Smooth muscle cell (in vitro differentiated cells): ENCODE results near the gene BANK1. TPM values are rescaled to one million over a fixed set of nuclear protein-coding genes. Genes with fewer than 3 reads are reported as not detected.

ENCODE experiments used
- DNase-seq: peaks from one replicate; lab custom pipeline; 2025; ENCODE audit not compliant: unreplicated experiment; lab: John Stamatoyannopoulos, UW
- H2AFZ ChIP-seq: fragments of 200-600 bp; sonication (generic); 2 replicates; pipeline ENCODE4 v1.6.0; 2016; ENCODE audit warnings: antibody characterized with exemption, low read depth, mild to moderate bottlenecking
- H3F3A ChIP-seq: fragments of 200-600 bp; sonication (generic); 2 replicates; pipeline ENCODE4 v1.6.0; 2017; ENCODE audit warnings: antibody characterized with exemption, low read depth
- H3K27ac ChIP-seq: fragments of 200-600 bp; sonication (generic); 2 replicates; pipeline ENCODE4 v1.5.1; 2016; ENCODE audit warnings: low read depth, mild to moderate bottlenecking
- H3K27me3 ChIP-seq: fragments of 200-600 bp; sonication (generic); 2 replicates; pipeline ENCODE4 v1.6.1; 2016; ENCODE audit warnings: low read depth, mild to moderate bottlenecking
- H3K36me3 ChIP-seq: fragments of 200-600 bp; sonication (generic); 2 replicates; pipeline ENCODE4 v1.5.1; 2016; ENCODE audit warnings: low read depth
- H3K4me1 ChIP-seq: fragments of 200-600 bp; sonication (generic); 2 replicates; pipeline ENCODE4 v1.5.1; 2016; ENCODE audit warnings: low read depth
- H3K4me2 ChIP-seq: fragments of 200-600 bp; sonication (generic); 2 replicates; pipeline ENCODE4 v1.6.0; 2016; ENCODE audit warnings: mild to moderate bottlenecking
- H3K4me3 ChIP-seq: fragments of 200-600 bp; sonication (generic); 2 replicates; pipeline ENCODE4 v1.5.1; 2016; ENCODE audit warnings: mild to moderate bottlenecking
- H3K79me2 ChIP-seq: fragments of 200-600 bp; sonication (generic); 2 replicates; pipeline ENCODE4 v1.6.0; 2016; ENCODE audit warnings: low read depth, mild to moderate bottlenecking
- H3K9ac ChIP-seq: fragments of 200-600 bp; sonication (generic); 2 replicates; pipeline ENCODE4 v1.6.0; 2016; ENCODE audit warnings: low read depth
- H3K9me3 ChIP-seq: fragments of 200-600 bp; sonication (generic); replicated peaks from 2 replicates; pipeline ENCODE4 v1.5.1; 2016; ENCODE audit warnings: low read depth
- H4K20me1 ChIP-seq: fragments of 200-600 bp; sonication (generic); 2 replicates; pipeline ENCODE4 v1.6.0; 2016; ENCODE audit warnings: low read depth
- WGBS: methylation state at CpG from one replicate; pipeline ENCODE4 v1.1.7; 2016; ENCODE audit warnings: low lambda C conversion rate; 5-methylcytosine and 5-hydroxymethylcytosine counted together
- polyA plus RNA-seq: library from polyadenylated mRNA; unstranded; fragments of >200 nt; fragmentation: Nextera tagmentation; extraction: Ambion mirVana; gene quantifications from 2 replicates; pipeline ENCODE4 v1.2.1, GENCODE V29; 2016
- total RNA-seq: library from RNA; depleted of rRNA; stranded (reverse); fragments of >200 nt; gene quantifications from 2 replicates; pipeline ENCODE4 v1.2.3, GENCODE V29; 2014
- TF ChIP-seq, protein P1 (sequence below): fragments of 200-600 bp; sonication (generic); IDR thresholded peaks from 2 replicates; pipeline ENCODE4 v1.5.1; 2017; ENCODE audit warnings: borderline replicate concordance, mild to moderate bottlenecking, antibody characterized with exemption; ENCODE audit not compliant: insufficient read depth, poor library complexity, severe bottlenecking

BANK1 gene
- total and polyA plus RNA-seq, 2 experiments from 2014 or later = 0.54 to 1.5 TPM

DNA sequence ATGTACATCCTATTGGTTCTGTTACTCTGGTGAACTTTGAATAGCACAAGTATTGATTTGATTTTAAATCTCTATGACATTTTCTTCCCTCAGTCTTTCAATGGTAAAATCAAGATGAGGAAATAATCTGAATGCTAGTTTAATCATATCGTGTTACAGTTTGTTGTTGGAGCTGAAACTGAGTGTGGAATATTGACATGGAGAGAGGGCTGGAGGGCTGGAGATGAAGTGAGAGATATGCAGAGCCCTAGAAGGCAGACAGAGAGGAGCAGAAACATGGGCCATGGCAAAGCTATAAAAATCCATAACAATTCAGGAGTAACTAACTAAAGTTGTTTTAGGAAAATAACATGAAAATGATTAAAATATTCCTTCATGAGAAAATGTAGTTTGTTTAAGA lies 141.1 kb downstream of the BANK1 start:
- no peak for DNase-seq
- 78% methylated on average over 1 of the region's 1 CpG for WGBS
- H3K79me2 ChIP-seq = no peaks in the 10 kb centered on the region
- no peak overlapping the region for H3K27ac ChIP-seq
- TF ChIP-seq, protein P1, sequence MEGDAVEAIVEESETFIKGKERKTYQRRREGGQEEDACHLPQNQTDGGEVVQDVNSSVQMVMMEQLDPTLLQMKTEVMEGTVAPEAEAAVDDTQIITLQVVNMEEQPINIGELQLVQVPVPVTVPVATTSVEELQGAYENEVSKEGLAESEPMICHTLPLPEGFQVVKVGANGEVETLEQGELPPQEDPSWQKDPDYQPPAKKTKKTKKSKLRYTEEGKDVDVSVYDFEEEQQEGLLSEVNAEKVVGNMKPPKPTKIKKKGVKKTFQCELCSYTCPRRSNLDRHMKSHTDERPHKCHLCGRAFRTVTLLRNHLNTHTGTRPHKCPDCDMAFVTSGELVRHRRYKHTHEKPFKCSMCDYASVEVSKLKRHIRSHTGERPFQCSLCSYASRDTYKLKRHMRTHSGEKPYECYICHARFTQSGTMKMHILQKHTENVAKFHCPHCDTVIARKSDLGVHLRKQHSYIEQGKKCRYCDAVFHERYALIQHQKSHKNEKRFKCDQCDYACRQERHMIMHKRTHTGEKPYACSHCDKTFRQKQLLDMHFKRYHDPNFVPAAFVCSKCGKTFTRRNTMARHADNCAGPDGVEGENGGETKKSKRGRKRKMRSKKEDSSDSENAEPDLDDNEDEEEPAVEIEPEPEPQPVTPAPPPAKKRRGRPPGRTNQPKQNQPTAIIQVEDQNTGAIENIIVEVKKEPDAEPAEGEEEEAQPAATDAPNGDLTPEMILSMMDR = no peak
- H3K9ac ChIP-seq = no peak overlapping the region
- H3K4me2 ChIP-seq = no peak overlapping the region
- H3K27me3 ChIP-seq = no peaks in the 10 kb centered on the region
- no peak overlapping the region for H2AFZ ChIP-seq
- no peaks in the 10 kb centered on the region for H3K36me3 ChIP-seq
- no peak overlapping the region for H3K4me3 ChIP-seq
- no peaks in the 10 kb centered on the region for H4K20me1 ChIP-seq
- no peaks in the 10 kb centered on the region for H3K9me3 ChIP-seq
- H3K4me1 ChIP-seq = no peaks in the 10 kb centered on the region
- no peaks in the 10 kb centered on the region for H3F3A ChIP-seq

DNA sequence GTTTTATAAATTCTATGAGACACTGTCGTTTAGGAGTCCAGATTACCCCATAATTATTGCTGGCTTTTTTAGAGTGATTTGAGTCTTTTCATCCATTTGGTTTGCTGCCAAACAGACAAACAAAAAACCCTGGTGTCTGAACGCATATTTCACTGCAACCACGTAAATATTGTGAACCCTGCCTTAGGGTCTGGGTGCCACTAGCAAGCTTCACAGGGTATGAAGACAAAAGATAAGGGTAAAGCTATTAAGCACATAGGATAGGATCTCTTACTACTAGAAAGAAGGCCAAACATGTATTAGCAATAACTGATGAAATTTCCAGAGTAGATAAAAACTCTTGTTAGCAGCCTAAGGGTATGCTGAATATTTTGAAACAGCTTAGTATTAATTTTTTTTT lies 143.3 kb downstream of the BANK1 start:
- no peak overlapping the region for H3K27ac ChIP-seq
- DNase-seq = no peak
- H3K4me2 ChIP-seq = no peak overlapping the region
- H3K9ac ChIP-seq = no peak overlapping the region
- H3K36me3 ChIP-seq = no peaks in the 10 kb centered on the region
- TF ChIP-seq, protein P1 = no peak
- H3K79me2 ChIP-seq = no peaks in the 10 kb centered on the region
- H3K4me3 ChIP-seq = no peak overlapping the region
- 39% methylated on average over 3 of the region's 3 CpGs for WGBS
- H3K9me3 ChIP-seq = no peaks in the 10 kb centered on the region
- H3F3A ChIP-seq = no peaks in the 10 kb centered on the region
- H3K4me1 ChIP-seq = no peaks in the 10 kb centered on the region
- peak overlapping the region; percentile 76 for H2AFZ ChIP-seq
- no peaks in the 10 kb centered on the region for H3K27me3 ChIP-seq
- no peaks in the 10 kb centered on the region for H4K20me1 ChIP-seq

DNA sequence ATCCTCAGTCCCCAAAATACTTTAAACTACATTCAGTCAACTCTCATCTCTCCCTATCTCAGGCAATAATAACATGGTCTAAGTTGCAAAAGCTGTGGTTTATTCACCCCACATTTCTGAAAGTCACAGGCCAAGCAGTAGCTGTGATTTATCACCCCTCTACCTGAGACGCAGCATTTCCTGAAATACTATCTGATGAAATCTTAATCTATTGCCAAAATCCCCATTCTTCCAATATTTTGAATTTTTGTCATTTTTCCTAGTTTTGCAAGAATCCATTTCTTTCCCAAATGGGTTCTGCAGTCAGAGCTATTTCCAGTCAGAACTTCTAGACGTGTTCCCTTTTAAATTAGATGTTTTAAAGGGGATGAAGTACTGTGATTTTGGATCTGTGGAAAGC lies 148.3 kb downstream of the BANK1 start:
- no peak overlapping the region for H3K9ac ChIP-seq
- H3K9me3 ChIP-seq = no peaks in the 10 kb centered on the region
- no peak overlapping the region for H2AFZ ChIP-seq
- no peak overlapping the region for H3K4me2 ChIP-seq
- no peaks in the 10 kb centered on the region for H3K4me1 ChIP-seq
- no peaks in the 10 kb centered on the region for H3K36me3 ChIP-seq
- 70% methylated on average over 2 of the region's 2 CpGs for WGBS
- no peaks in the 10 kb centered on the region for H3K79me2 ChIP-seq
- H3K27me3 ChIP-seq = no peaks in the 10 kb centered on the region
- no peaks in the 10 kb centered on the region for H3F3A ChIP-seq
- no peak overlapping the region for H3K4me3 ChIP-seq
- no peaks in the 10 kb centered on the region for H4K20me1 ChIP-seq
- DNase-seq = no peak
- H3K27ac ChIP-seq = no peak overlapping the region
- TF ChIP-seq, protein P1 = no peak

DNA sequence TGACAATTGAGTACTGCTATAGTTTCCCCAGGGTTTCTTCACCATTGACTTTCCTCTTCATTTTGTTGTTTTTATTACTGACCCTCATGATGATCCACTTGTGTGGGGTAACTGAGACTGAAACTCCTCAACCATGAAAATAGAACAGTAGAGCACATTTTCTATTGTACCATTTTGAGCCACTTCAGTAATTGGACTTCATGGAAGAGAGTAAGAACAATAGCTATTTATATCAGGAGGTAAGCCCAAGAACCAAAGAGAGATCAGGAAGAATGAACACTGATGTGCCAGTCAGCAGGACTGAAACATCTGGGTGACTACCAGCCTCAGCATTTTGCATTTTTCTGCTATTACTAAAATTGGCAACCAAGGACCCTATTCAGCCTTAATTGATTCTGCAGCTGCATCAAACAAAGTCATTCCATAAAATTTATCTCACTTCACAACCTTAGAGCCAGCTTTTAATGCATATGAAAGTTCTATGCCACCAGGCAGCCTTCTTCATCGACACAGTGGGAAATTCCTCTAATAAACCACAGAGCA lies 151.4 kb downstream of the BANK1 start:
- no peak overlapping the region for H3K4me2 ChIP-seq
- no peaks in the 10 kb centered on the region for H3K4me1 ChIP-seq
- no peaks in the 10 kb centered on the region for H3K27me3 ChIP-seq
- no peak overlapping the region for H2AFZ ChIP-seq
- 91% methylated on average over 1 of the region's 1 CpG for whole genome bisulfite sequencing
- H3K36me3 ChIP-seq = no peaks in the 10 kb centered on the region
- H3K79me2 ChIP-seq = no peaks in the 10 kb centered on the region
- DNase-seq = no peak
- no peak overlapping the region for H3K27ac ChIP-seq
- H4K20me1 ChIP-seq = no peaks in the 10 kb centered on the region
- H3F3A ChIP-seq = no peaks in the 10 kb centered on the region
- TF ChIP-seq, protein P1 = no peak
- H3K9ac ChIP-seq = no peak overlapping the region
- H3K9me3 ChIP-seq = no peaks in the 10 kb centered on the region
- H3K4me3 ChIP-seq = no peak overlapping the region
